NCI-H128 (cell line): ENCODE measurements around the gene PPRC1.

Experiments used
- DNase-seq: peaks from one replicate; lab custom pipeline; 2025; ENCODE audit not compliant: unreplicated experiment; lab: John Stamatoyannopoulos, UW

PPRC1 gene

DNA sequence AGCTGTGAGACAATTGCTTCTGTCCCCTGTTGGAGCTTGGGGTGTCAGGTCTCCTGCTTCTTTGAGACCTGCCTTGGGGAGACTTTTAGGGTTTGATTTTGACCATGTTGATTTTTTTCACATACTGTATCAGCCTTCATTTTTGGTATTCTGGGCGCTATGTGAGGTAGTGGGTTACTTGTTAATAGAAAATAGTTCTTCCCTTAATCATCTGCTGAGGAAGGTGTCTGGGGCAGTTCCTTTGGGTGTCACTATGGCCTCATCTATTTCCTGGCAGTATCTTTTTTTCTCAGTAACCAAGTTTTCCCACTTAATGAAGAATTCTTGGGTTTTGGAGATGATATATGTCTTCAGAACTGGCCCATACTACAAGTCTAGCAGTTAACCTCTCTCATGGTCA, 14.7 kb downstream of the PPRC1 start:
- DNase-seq: no peak

DNA sequence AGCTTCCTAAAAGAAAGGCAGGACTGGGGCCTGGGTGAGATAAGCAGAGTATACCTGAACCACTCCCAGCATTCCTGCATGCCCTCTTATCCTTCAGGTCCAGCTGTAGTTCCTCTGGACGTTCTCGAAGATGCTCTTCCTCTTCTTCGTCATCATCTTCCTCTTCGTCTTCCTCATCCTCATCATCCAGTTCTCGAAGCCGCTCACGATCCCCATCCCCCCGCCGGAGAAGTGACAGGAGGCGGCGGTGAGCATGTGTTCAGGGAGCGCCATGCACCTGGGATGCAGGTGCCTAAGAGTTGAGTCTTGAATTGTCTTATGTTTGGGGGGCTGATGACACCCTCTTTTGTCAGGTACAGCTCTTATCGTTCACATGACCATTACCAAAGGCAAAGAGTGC, 15.4 kb downstream of the PPRC1 start:
- no peak for DNase-seq

DNA sequence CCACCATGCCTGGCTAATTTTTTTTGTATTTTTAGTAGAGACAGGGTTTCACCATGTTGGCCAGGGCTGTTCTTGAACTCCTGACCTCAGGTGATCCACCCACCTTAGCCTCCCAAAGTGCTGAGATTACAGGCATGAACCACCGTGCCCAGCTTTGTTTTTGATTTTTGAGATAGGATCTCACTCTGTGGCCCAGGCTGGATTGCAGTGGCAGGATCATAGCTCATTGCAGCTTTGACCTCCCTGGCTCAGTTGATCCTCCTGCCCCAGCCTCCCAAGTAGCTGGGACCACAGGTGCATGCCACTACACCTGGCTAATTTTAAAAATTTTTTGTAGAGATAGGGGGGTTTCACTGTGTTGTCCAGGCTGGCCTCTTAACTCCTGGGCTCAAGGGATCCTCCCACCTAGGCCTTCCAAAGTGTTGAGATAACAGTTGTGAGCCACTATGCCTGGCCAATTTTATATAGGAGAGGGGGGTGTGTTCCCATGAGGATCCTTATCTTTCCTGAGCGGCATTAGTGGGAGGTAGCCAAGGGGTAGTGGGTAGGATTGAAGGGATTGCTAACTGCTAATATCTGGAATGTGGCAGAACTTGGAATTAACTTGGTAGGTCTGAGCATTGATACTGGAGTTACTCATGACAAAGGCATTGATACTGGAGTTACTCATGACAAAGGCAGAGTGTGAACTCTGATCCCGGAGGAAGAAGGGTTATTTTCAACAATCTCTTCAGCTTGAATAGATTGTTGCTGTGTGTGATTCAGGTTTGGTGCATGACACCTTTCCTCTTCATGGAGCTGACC, 18.3 kb downstream of the PPRC1 start:
- no peak for DNase-seq

DNA sequence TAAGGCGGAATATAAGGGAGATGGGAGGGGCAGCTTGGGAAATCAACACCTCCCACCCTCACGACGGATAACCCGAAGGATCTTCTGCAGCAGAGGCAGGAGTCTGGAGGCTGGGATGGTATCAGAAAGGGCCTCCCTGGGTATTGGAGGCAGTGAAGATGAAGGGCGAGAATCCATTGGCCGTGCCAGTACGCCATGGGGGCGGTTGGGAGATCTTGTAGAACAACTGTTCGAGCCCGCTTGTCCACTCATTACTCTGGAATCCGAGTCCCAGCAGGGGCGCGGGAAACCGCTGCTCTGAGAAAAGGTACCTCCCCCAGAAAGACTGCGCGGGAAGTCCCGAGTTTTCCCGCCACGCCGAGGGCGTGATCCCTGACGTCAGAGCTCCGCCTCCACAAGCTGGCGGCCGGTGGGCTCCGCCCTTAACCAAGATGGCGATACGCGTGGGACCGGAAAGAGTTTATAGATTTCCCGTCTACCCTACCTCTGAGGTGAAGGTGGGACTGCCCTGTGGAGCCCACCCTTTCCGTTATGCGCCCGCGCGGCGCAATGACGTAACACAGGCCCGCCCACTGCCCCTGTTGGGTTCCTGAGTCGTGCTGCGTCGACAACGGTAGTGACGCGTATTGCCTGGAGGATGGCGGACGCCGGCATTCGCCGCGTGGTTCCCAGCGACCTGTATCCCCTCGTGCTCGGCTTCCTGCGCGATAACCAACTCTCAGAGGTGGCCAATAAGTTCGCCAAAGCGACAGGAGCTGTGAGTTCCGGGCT, 19.1 kb downstream of the PPRC1 start, which contains the start of gene NOLC1:
Gene NOLC1, plus strand, starts transcription at position 616 of the 771 bp plus-strand sequence. Its CDS starts 22 bp downstream, at position 638.
- DNase-seq: peak; percentile 90

DNA sequence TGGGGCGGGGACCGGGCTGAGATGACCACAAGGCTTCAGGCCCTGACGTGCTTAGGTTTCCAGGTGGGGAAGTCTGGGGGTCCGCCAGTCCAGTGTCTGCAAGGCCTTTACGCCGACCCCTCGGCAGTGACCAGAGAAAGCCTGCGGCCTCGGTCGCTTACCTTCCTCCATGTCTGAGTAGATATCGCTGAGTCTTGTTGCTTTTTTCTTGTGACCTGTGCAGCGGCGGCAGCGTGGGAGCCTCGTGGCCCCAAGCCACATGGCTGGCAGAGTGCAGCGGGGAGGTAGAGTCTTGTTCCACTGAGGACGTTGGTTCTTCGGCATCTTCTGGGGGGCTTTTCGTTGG, 19.7 kb downstream of the PPRC1 start:
- no peak for DNase-seq

DNA sequence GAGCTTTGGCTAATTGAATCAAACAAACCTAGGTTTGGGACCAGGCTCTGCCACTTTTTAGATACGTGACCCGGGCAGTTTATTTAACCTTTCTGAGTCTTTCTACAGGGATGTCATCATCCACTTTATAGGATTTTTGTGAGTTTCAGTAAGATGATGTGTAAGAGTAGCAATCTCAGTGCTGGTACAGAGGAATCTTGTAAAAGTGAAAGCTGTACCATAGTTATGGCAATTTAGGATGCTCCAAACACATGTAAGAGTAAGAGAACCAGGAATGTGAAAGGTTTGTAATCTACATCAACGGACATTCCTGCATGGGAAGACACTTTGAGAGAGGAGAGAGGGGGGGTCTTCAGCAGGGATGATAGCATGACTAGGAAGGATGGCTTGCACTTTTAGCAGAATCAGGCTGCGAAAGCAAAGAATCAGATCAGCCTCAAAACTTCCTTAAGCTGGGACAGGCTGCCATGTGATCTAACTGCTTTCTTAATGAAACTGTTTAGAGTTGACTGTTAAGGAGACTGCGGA, 20.3 kb downstream of the PPRC1 start:
- no peak for DNase-seq

DNA sequence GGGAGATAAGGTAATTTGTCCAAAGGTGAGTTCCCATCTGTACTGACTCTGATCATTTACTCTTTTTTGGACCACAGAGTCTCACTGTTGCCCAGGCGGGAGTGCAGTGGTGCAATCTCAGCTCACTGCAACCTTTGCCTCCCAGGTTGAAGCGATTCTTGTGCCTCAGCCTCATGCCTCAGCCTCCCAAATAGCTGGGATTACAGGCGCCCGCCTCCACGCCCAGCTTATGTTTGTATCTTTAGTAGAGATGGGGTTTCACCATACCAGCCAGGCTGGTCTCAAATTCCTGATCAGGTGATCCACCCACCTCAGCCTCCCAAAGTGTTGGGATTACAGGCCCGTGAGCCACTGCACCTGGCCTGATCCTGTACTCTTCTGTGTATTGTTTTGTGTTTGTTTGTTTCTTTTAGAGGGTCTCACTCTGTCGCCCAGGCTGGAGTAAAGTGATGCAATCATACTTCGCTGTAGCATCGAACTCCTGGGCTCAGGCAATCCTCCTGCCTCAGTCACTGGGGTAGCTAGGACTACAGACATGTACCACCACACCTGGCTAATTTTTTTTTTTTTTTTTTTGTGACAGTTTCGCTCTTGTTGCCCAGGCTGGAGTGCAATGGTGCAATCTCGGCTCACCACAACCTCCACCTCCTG, 21.8 kb downstream of the PPRC1 start:
- no peak for DNase-seq

DNA sequence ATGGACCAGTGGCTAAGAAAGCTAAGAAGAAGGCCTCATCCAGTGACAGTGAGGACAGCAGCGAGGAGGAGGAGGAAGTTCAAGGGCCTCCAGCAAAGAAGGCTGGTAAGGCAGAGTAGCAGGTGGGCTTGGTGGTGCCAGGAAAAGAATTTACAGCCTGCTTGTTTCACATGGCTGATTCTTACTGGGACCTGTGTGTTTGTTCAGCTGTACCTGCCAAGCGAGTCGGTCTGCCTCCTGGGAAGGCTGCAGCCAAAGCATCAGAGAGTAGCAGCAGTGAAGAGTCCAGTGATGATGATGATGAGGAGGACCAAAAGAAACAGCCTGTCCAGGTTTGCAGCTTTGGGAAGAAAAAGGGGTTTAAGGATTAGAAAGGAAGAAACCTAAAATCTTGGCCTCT, 24.4 kb downstream of the PPRC1 start:
- DNase-seq: no peak

DNA sequence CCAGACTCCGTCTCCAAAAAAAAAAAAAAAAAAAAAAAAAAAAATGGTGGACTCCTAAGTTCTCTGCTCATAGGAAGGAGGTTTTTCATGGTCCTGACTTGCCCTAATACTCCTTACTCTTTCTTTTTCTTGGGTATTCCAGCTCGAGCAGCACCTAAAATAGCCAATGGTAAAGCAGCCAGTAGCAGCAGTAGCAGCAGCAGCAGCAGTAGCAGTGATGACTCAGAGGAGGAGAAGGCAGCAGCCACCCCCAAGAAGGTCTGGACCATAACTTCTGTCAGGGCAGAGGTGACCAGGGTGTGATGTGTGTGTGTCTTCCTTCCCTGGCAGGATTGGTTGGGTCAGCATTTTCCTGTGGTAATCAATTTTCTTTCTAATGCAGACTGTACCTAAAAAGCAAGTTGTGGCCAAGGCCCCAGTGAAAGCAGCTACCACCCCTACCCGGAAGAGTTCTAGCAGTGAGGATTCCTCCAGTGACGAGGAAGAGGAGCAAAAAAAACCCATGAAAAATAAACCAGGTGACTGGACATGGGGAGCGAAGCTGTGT, 26.3 kb downstream of the PPRC1 start:
- no peak for DNase-seq

DNA sequence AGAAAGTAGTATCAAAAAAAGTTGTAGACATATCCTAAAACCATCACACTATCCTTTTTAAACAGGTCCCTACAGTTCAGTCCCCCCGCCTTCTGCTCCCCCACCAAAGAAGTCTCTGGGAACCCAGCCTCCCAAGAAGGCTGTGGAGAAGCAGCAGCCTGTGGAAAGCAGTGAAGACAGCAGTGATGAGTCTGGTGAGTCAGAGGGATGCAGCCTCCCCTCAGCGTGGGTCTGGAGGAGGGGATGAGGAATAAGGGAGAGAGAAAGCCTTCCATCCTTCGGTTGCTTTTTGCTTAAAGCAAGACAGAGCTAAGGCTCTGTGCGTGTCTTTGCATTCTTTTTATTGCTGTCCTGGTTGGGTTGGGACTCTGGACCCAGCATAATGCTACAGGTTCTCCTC, 27.0 kb downstream of the PPRC1 start:
- DNase-seq: no peak

DNA sequence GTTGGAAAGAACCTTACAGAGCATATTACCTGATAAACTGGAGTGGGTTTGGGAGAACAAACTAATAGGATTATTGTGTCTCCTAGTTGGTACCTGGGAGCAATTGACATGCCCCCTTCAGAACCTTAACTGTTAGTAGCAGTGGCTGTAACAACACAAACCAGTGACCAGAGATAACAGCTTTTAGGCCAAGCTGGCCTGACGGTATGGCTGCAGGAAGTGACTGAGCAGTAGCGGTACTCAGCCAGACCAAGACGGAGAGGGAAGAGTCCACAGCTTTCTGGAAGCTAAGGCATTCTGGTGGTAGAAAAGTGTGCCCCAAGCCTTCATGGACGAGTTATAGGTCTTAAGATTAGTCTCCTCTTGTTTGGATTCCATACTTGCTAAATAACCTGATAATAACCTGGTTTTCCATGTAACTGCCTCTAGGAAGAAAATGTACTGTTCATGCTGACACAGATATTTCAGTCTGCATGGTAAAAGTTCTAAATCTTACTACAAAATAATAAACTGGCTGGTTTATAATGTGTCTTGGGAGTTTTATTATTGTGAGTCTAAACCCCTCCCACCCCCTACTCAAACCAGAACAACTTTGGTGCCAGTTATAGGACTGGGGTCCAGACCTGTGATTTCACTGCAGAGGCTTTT, 30.6 kb downstream of the PPRC1 start:
- DNase-seq: no peak

DNA sequence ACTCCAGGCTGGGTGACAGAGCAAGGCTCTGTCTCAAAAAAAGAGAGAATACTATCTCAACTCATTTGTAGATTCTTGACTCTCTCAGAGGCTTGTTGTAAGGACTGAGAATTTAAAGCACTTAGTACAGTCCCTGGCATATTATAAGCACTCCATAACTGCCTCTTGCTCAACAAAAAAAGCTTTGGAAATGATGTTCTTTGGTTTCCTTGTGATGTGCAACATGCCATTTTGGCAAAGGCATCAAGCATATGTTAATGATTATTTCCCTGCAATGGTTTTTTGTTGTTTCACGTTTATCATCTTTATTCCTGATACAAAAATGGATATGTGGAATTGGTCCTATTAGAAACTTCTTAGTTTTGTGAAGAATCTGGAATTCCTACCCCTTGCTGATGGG, 35.0 kb downstream of the PPRC1 start:
- DNase-seq: no peak

DNA sequence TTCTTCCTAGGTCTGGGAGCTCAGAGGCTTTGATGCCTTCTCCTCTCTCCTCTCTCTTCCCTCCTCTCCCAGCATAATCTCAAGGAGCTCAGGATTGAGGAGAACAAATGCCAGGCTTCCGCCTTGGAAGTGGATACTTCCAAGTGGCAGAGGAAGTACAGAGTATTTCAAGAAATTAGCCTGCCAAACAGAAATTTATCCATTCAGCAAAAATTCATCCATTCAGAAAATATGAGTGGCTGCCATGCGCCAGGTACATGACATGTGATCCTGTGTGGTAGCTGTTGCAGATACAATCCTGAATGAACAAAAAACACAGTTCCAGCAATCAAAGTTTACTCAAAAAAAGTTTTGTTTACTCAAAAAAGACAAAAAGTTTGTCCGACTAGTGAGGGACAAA, 37.8 kb downstream of the PPRC1 start:
- DNase-seq: no peak

DNA sequence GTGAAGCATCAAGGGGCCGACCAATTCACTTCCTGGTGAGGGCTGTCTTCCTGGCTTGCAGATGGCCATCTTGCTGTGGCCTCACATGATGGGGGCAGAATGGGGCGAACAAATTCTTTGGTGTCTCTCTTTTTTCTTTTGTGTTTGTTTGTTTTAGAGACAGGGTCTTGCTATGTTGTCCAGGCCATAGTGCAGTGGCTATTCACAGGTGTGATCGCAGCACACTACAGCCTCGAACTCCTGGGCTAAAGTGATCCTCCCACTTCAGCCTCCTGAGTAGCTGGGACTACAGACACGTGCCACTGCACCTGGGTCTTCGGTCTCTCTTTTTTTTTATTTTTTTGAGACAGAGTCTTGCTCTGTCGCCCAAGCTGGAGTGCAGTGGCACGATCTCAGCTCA, 39.4 kb downstream of the PPRC1 start:
- DNase-seq: no peak

DNA sequence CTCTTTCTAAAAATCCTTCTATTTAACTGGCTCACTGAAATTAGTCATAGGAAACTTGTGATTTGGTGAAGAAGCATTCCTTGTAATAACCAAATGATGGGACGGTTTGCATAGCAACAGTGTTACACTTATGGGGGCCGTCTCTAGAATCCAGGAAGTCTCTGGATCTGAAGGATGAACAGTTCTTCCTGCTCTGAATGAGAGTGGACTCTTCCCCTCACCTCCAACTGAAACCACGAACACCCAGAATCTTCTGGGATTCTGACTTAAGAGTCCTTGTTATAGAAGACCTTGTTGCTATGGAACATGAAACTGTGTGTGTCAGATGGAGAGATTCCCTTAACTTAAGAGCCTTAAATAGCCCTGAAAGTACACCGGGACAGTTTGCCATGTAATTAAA, 42.6 kb downstream of the PPRC1 start:
- no peak for DNase-seq

DNA sequence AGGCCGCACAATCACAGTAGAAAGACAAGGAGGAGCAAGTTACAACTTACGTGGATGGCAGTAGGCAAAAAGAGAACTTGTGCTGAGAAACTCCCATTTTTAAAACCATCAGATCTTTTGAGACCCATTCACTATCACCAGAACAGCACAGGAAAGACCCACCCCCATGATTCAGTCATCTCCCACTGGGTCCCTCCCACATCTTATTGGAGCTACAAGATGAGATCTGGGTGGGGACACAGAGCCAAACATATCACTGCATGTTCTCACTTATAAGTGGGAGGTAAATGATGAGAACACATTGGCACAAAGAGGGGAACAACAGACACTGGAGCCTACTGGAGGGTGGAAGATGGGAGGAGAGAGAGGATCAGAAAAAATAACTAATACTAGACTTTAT, 51.8 kb downstream of the PPRC1 start:
- DNase-seq: no peak

DNA sequence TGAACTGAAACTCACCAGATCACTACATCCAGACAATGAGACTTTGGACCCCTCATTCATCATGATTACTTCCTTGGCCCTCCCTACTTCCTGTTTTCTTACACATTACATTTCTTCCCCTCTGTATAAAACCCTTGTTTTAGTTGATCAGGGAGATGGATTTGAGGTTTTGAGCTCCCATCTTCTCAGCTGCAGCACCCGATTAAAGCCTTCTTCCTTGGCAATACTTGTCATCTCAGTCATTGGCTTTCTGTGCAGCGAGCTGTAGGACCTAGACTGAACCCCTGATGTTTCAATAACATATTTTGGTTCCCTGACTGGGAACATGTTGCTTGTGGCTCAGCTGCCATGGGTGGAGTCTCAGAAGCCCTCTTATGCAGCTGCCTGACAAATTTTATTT, 52.4 kb downstream of the PPRC1 start:
- no peak for DNase-seq

DNA sequence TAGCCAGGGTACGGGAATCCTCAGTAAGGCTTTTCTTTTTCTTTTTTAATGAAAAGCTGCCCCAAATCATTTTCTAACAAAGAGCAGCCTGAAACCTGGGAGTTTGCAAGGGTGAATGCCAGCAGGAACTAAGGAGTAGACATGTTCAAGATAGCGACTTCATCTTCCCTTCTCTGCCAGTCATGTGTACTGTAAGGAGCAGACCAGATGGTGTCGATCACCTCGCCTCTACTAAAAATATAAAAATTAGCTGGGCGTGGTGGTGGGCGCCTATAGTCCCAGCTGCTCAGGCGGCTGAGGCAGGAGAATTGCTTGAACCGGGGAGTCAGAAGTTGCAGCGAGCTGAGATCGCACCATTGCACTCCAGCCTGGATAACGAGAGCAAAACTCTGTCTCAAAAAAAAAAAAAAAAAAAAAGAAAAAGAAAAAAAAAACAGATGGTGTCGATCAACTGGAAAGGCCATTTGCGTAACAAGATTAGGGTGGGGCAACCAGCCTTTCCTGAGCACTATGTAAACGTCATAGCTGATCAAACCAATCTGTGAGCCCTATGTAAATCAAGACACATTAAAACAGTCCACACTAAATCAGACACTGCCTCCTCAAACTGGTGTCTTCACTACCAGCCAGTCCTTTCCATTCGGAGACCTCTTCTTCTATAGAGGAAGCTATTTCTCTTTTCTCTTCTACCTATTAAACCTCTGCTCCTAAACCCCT, 53.1 kb downstream of the PPRC1 start:
- no peak for DNase-seq

DNA sequence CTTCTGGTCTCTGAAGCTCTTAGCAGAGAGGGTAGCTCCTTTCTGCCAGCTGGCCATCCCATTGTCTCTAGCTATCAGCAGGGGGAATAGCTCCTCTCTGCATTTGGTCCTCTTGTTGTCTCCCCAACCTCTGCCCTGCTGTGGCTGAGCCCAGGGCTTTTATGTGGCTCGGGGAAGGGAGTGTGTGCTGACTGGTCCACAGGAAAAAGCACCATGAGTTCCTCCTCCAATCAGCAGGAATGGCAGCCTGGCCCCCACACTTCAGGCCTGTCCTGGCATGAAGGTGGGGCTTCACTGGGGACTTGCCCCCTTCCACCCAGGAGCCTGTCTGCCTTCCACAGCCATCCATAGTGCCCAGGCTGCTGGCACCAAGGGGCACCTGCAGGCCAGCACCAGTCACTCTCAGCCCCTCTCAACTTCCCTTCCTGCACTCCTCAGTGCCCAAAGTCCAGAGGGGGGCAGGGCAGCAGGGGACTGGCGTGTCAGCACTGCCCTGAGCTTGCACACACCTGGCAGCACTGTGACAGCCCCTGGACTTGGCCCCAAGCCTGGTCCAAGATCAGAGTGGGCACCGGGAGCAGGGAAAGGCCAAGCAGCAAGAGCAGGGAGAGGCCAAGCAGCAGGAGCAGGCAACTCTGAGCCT, 55.6 kb downstream of the PPRC1 start:
- DNase-seq: no peak
